BLaER1 treated with 17β-estradiol and CSF1 and Interleukin-3, amounts not matched to agents 10 nM and 100 nM (cell line): ENCODE measurements around the gene GHDC.
A peak's percentile ranks its signal among the peaks of the same experiment; 100 is the strongest.

Source experiments
- H3K27ac ChIP-seq, 11 experiments: shearing (Covaris generic); formaldehyde crosslinking; 2 replicates each; pipeline ENCODE4 v1.8.1; 2022
- H3K27me3 ChIP-seq, 11 experiments: shearing (Covaris generic); formaldehyde crosslinking; 2 replicates each; pipeline ENCODE4 v1.8.1; 2022
- H3K36me3 ChIP-seq, 11 experiments: shearing (Covaris generic); formaldehyde crosslinking; 2 replicates each; pipeline ENCODE4 v1.8.1; 2022
- H3K4me1 ChIP-seq, 10 experiments: shearing (Covaris generic); formaldehyde crosslinking; 2 replicates each; pipeline ENCODE4 v1.8.1; 2022
- H3K4me2 ChIP-seq, 11 experiments: shearing (Covaris generic); formaldehyde crosslinking; 2 replicates each; pipeline ENCODE4 v1.8.1; 2022
- H3K4me3 ChIP-seq, 10 experiments: shearing (Covaris generic); formaldehyde crosslinking; 2 replicates each; pipeline ENCODE4 v1.8.1; 2022
- H3K9ac ChIP-seq, 11 experiments: shearing (Covaris generic); formaldehyde crosslinking; 2 replicates each; pipeline ENCODE4 v1.8.1; 2022
- H3K9me3 ChIP-seq, 11 experiments: shearing (Covaris generic); formaldehyde crosslinking; replicated peaks in 1 of 11; 2 replicates each; pipeline ENCODE4 v1.8.1; 2022
- H4K20me1 ChIP-seq, 11 experiments: shearing (Covaris generic); formaldehyde crosslinking; 2 replicates each; pipeline ENCODE4 v1.8.1; 2022
- Cebpa-rat ChIP-seq, 11 experiments: shearing (Covaris generic); IDR thresholded peaks; 2 replicates each; pipeline ENCODE4 v1.8.1; 2022

Gene GHDC

GRCh38 chr17:42199416-42200011 is 5.2 kb upstream of the GHDC start:
- Histone ChIP-seq H3K9ac (peak overlapping the region in 7 of 11 experiments; percentile 14 to 72 (median 40); a peak in 12 of 22 replicates), H3K9me3 (no peaks in the 10 kb centered on the region), H3K27me3 (no peaks in the 10 kb centered on the region), H4K20me1 (no peaks in the 10 kb centered on the region; a peak in 1 of 22 replicates), H3K4me2 (peak overlapping the region in 4 of 11 experiments; percentile 64 to 84 (median 73); a peak in 6 of 22 replicates), H3K4me1 (peaks cover 16 to 32% (median 19%) of the 10 kb centered on the region in 10 experiments; a peak in 19 of 20 replicates), H3K27ac (peak overlapping the region in 9 of 11 experiments; percentile 8 to 83 (median 63); a peak in 13 of 22 replicates), H3K36me3 (peaks cover 35 to 51% (median 48%) of the 10 kb centered on the region in 11 experiments), H3K4me3 (no peak overlapping the region)
- no peak for TF ChIP-seq Cebpa-rat (IDR thresholded peaks at IDR 0.05)

DNA sequence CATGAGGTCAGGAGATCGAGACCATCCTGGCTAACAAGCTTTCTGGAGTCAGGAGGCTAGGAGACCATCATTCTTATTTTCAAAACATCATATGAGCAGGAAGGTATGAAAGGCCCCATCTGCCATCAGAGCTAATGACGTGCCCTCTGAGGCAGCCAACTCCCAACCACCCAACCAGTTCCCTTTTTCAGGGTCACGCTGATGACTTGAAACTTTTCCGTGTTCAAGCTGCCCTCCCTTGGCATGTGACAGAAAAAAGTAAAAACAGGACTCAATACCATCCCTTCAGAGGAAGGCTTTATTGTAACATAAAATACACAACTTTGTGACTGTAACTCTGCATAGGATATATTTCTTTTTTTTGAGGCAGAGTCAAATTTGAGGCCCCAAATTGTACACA is 4.6 kb upstream of the GHDC start:
- H3K9me3 ChIP-seq, result no peaks in the 10 kb centered on the region

GRCh38 chr17:42197564-42198156 is 3.4 kb upstream of the GHDC start:
- no peak overlapping the region for H3K4me3 ChIP-seq
- H3K4me1 ChIP-seq, result peaks cover 32 to 45% (median 34%) of the 10 kb centered on the region in 10 experiments
- no peaks in the 10 kb centered on the region for H3K9me3 ChIP-seq
- peaks cover 17 to 33% (median 30%) of the 10 kb centered on the region in 11 experiments for H3K36me3 ChIP-seq
- no peak overlapping the region for H3K9ac ChIP-seq
- no peak overlapping the region for H3K27ac ChIP-seq
- no peak for TF ChIP-seq Cebpa-rat (IDR thresholded peaks at IDR 0.05)
- no peaks in the 10 kb centered on the region for H3K27me3 ChIP-seq
- no peaks in the 10 kb centered on the region for H4K20me1 ChIP-seq
- no peak overlapping the region; a peak in 1 of 22 replicates for H3K4me2 ChIP-seq

More for the DNA sequence above, 4.6 kb upstream of the GHDC start:
- Histone ChIP-seq H3K4me3 (no peak overlapping the region), H4K20me1 (no peaks in the 10 kb centered on the region; a peak in 1 of 22 replicates), H3K27me3 (no peaks in the 10 kb centered on the region), H3K36me3 (peaks cover 29 to 45% (median 42%) of the 10 kb centered on the region in 11 experiments), H3K27ac (peak overlapping the region in 9 of 11 experiments; percentile 8 to 83 (median 63); a peak in 16 of 22 replicates), H3K9ac (peak overlapping the region in 6 of 11 experiments; percentile 18 to 72 (median 32); a peak in 11 of 22 replicates), H3K4me1 (peaks cover 20 to 33% (median 21%) of the 10 kb centered on the region in 10 experiments), H3K4me2 (peak overlapping the region in 10 of 11 experiments; percentile 10 to 84 (median 53); a peak in 13 of 22 replicates)
- no peak for TF ChIP-seq Cebpa-rat (IDR thresholded peaks at IDR 0.05)

GRCh38 chr17:42193216-42193968 is 902 bp downstream of the GHDC start:
- H3K9me3 ChIP-seq, result no peaks in the 10 kb centered on the region
- H3K27me3 ChIP-seq, result no peaks in the 10 kb centered on the region
- H3K27ac ChIP-seq, result peak overlapping the region; percentile 75 to 89 (median 82)
- no peak for TF ChIP-seq Cebpa-rat (IDR thresholded peaks at IDR 0.05)
- peak overlapping the region; percentile 71 to 89 (median 81) for H3K9ac ChIP-seq
- H4K20me1 ChIP-seq, result no peaks in the 10 kb centered on the region
- peak overlapping the region; percentile 67 to 84 (median 70) for H3K4me3 ChIP-seq
- peaks cover 33 to 59% (median 53%) of the 10 kb centered on the region in 10 experiments for H3K4me1 ChIP-seq
- H3K4me2 ChIP-seq, result peak overlapping the region; percentile 78 to 100 (median 96)
- peaks cover 0 to 13% (median 0%) of the 10 kb centered on the region in 11 experiments; a peak in 3 of 22 replicates for H3K36me3 ChIP-seq

GRCh38 chr17:42192189-42193126 is 1.8 kb downstream of the GHDC start:
- Histone ChIP-seq H3K4me1 (peaks cover 27 to 59% (median 52%) of the 10 kb centered on the region in 10 experiments), H3K9ac (peak overlapping the region; percentile 22 to 89 (median 81); a peak in 15 of 22 replicates), H3K27me3 (no peaks in the 10 kb centered on the region), H3K27ac (peak overlapping the region in 8 of 11 experiments; percentile 11 to 89 (median 78); a peak in 12 of 22 replicates), H3K36me3 (peaks cover 0 to 13% (median 0%) of the 10 kb centered on the region in 11 experiments; a peak in 3 of 22 replicates), H3K4me2 (peak overlapping the region; percentile 78 to 100 (median 96)), H3K9me3 (no peaks in the 10 kb centered on the region), H3K4me3 (peak overlapping the region; percentile 67 to 84 (median 70); a peak in 13 of 20 replicates), H4K20me1 (no peaks in the 10 kb centered on the region)
- TF ChIP-seq Cebpa-rat (IDR thresholded peaks at IDR 0.05), result no peak

- Histone ChIP-seq H3K27ac (no peak overlapping the region), H3K4me1 (peaks cover 37 to 65% (median 56%) of the 10 kb centered on the region in 10 experiments), H3K27me3 (no peaks in the 10 kb centered on the region), H3K36me3 (peaks cover 0 to 13% (median 0%) of the 10 kb centered on the region in 11 experiments; a peak in 3 of 22 replicates), H3K4me3 (no peak overlapping the region), H3K4me2 (peak overlapping the region in 4 of 11 experiments; percentile 8 to 43 (median 26); a peak in 6 of 22 replicates), H4K20me1 (no peaks in the 10 kb centered on the region), H3K9me3 (no peaks in the 10 kb centered on the region), H3K9ac (0 out of 22 replicates have a peak overlapping the region, but pooled peaks of 1 of the 11 experiments have one; percentile 41)
- TF ChIP-seq Cebpa-rat (IDR thresholded peaks at IDR 0.05), result no peak
Measured at GRCh38 chr17:42191275-42191608, 3.1 kb downstream of the GHDC start.

DNA sequence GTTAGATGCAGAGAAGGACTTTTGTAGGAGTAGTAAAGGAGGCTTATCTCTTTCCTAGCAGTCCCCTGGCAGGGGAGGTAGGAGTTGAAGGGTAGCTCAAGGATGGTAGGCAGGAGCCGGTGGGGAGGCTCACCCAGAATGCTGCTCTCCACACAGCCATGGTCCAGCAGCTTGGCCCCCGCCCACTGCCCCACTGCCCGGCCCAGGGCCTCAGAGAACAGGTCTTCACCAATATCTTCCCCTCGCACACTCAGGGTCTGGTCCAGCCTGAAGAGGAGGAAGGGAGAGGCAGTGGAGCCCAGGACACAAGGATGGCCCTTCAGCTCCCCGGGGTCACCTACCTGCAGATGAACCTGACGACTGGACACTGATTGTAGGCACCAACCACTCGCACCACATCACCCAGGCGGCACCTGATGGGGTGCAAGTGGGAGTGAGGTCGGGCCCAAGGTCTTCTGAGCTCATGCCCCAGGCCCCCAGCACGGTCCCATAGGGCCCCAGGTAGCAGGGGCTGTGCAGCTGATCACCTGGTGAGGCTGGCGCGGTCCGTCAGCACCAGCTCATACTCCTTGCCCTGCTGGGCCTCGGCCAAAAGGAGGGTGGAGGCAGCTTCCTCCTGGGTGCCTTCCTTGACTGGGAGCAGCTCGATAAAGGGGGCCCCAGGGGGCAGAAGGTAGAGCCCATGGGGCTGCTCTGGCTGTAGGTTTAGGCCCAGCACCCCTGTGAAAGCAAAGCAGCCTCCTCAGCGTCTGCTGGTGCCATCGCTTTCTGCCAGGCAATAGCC is 3.6 kb downstream of the GHDC start:
- no peaks in the 10 kb centered on the region for H3K9me3 ChIP-seq
- peaks cover 0 to 13% (median 0%) of the 10 kb centered on the region in 11 experiments; a peak in 3 of 22 replicates for H3K36me3 ChIP-seq
- no peak overlapping the region; a peak in 1 of 22 replicates for H3K27ac ChIP-seq
- H3K4me1 ChIP-seq, result peaks cover 43 to 70% (median 60%) of the 10 kb centered on the region in 10 experiments
- 0 out of 22 replicates have a peak overlapping the region, but pooled peaks of 2 of the 11 experiments have one; percentile 22 to 41 for H3K9ac ChIP-seq
- TF ChIP-seq Cebpa-rat (IDR thresholded peaks at IDR 0.05), result no peak
- H3K27me3 ChIP-seq, result no peaks in the 10 kb centered on the region
- no peaks in the 10 kb centered on the region for H4K20me1 ChIP-seq
- no peak overlapping the region for H3K4me3 ChIP-seq
- peak overlapping the region in 6 of 11 experiments; percentile 28 to 48 (median 38); a peak in 12 of 22 replicates for H3K4me2 ChIP-seq
